ENCODE results near the gene EFNB1.

DNA sequence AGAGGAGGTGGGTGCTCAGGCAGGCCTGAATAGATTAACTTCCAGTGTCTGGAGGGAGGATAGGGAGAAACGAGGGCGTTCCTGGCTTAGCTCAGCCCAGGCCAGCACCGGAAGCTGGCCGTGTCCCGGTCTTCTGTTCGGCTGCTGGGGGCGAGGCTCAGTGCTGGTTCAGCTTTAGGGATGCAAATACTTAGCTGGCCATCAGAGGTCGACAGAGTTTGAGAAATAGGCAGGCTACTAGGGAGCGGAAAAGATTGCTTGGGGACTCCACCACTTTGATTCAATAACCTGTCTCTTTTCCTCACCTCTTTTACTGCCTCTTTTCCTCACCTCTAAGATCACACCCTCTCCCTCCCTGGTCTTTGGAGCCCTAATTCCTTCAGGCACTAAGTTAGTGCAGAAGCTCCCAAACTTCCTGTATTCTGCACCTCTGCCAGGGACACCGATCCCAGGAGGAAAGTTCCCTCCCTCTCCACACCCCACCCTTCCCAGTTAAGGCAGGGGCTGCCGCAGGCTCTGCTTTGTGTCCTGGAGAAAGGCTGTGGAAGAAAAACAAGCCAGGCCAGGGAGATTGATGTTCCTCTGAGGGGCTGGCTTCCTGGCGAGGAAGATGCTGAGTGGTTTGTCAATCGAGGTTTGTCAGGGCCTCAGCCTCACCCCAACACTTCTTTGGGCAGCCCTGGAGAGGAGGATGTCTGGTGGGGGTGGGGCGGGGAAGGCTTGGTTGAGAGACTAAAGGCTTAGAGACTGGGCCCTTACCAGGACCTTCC is 6.0 kb upstream of the EFNB1 start:
- TF ChIP-seq, protein P1, sequence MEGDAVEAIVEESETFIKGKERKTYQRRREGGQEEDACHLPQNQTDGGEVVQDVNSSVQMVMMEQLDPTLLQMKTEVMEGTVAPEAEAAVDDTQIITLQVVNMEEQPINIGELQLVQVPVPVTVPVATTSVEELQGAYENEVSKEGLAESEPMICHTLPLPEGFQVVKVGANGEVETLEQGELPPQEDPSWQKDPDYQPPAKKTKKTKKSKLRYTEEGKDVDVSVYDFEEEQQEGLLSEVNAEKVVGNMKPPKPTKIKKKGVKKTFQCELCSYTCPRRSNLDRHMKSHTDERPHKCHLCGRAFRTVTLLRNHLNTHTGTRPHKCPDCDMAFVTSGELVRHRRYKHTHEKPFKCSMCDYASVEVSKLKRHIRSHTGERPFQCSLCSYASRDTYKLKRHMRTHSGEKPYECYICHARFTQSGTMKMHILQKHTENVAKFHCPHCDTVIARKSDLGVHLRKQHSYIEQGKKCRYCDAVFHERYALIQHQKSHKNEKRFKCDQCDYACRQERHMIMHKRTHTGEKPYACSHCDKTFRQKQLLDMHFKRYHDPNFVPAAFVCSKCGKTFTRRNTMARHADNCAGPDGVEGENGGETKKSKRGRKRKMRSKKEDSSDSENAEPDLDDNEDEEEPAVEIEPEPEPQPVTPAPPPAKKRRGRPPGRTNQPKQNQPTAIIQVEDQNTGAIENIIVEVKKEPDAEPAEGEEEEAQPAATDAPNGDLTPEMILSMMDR (conservative IDR thresholded peaks at IDR 0.05; ENCODE audit: low read length): peak; percentile 63
- TF ChIP-seq EZH2phosphoT487 (IDR thresholded peaks at IDR 0.05; ENCODE audit: borderline replicate concordance, low read depth, low read length): no peak

Measured in OCI-LY7 (cell line).